ENCODE measurements around the gene SPRED2.

Gene SPRED2

GRCh38 chr2:65361623-65362022 lies 70.8 kb downstream of the SPRED2 start (continued):
- TF ChIP-seq, protein P1, sequence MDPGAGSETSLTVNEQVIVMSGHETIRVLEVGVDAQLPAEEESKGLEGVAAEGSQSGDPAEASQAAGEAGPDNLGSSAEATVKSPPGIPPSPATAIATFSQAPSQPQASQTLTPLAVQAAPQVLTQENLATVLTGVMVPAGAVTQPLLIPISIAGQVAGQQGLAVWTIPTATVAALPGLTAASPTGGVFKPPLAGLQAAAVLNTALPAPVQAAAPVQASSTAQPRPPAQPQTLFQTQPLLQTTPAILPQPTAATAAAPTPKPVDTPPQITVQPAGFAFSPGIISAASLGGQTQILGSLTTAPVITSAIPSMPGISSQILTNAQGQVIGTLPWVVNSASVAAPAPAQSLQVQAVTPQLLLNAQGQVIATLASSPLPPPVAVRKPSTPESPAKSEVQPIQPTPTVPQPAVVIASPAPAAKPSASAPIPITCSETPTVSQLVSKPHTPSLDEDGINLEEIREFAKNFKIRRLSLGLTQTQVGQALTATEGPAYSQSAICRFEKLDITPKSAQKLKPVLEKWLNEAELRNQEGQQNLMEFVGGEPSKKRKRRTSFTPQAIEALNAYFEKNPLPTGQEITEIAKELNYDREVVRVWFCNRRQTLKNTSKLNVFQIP (CRISPR knock-in tag; IDR thresholded peaks at IDR 0.05; ENCODE audit: borderline replicate concordance, low read depth): no peak
- TF ChIP-seq BACH2 (CRISPR knock-in tag; IDR thresholded peaks at IDR 0.05; ENCODE audit: borderline replicate concordance): no peak

DNA sequence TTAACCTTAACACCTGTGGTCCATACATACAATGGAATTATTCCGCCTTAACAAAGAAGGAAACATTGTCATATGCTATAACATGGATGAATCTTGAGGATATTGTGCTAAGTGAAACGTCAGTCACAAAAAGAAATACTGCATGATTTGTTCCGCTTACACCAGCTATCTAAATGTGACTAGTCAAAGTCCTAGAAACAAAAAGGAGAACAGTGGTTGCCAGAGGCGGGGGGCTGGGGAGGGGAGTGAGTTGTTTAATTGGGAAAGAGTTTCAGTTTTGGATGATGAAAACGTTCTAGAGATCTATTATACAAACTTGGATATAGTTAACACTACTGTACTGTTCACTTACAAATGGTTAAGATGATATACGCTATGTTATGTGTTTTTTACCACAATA lies 72.0 kb downstream of the SPRED2 start:
- ATAC-seq: no peak
- TF ChIP-seq ZFP30 (CRISPR knock-in tag; IDR thresholded peaks at IDR 0.05) (no peak), ZNF565 (CRISPR knock-in tag; conservative IDR thresholded peaks at IDR 0.05; ENCODE audit: low read depth) (no peak), ZC3H10 (CRISPR knock-in tag; IDR thresholded peaks at IDR 0.05) (no peak), ISL1 (CRISPR knock-in tag; IDR thresholded peaks at IDR 0.05) (no peak), CREB5 (CRISPR knock-in tag; IDR thresholded peaks at IDR 0.05; ENCODE audit: low read depth) (no peak), ZFP3 (CRISPR knock-in tag; IDR thresholded peaks at IDR 0.05) (no peak), SNAI2 (CRISPR knock-in tag; IDR thresholded peaks at IDR 0.05) (no peak), PPARA (CRISPR knock-in tag; IDR thresholded peaks at IDR 0.05; ENCODE audit: borderline replicate concordance) (no peak), CSRNP3 (CRISPR knock-in tag; IDR thresholded peaks at IDR 0.05) (no peak), RARB (CRISPR knock-in tag; IDR thresholded peaks at IDR 0.05) (no peak), BACH2 (CRISPR knock-in tag; IDR thresholded peaks at IDR 0.05; ENCODE audit: borderline replicate concordance) (no peak), CSDC2 (CRISPR knock-in tag; IDR thresholded peaks at IDR 0.05) (no peak)
- TF ChIP-seq, protein P2, sequence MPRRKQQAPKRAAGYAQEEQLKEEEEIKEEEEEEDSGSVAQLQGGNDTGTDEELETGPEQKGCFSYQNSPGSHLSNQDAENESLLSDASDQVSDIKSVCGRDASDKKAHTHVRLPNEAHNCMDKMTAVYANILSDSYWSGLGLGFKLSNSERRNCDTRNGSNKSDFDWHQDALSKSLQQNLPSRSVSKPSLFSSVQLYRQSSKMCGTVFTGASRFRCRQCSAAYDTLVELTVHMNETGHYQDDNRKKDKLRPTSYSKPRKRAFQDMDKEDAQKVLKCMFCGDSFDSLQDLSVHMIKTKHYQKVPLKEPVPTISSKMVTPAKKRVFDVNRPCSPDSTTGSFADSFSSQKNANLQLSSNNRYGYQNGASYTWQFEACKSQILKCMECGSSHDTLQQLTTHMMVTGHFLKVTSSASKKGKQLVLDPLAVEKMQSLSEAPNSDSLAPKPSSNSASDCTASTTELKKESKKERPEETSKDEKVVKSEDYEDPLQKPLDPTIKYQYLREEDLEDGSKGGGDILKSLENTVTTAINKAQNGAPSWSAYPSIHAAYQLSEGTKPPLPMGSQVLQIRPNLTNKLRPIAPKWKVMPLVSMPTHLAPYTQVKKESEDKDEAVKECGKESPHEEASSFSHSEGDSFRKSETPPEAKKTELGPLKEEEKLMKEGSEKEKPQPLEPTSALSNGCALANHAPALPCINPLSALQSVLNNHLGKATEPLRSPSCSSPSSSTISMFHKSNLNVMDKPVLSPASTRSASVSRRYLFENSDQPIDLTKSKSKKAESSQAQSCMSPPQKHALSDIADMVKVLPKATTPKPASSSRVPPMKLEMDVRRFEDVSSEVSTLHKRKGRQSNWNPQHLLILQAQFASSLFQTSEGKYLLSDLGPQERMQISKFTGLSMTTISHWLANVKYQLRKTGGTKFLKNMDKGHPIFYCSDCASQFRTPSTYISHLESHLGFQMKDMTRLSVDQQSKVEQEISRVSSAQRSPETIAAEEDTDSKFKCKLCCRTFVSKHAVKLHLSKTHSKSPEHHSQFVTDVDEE (CRISPR knock-in tag; IDR thresholded peaks at IDR 0.05): no peak

- ATAC-seq: no peak; the same call in 1 of the 3 replicates
- TF ChIP-seq, protein P2 (CRISPR knock-in tag; IDR thresholded peaks at IDR 0.05): no peak
- TF ChIP-seq GLIS3 (CRISPR knock-in tag; IDR thresholded peaks at IDR 0.05): no peak
- TF ChIP-seq ISL1 (CRISPR knock-in tag; IDR thresholded peaks at IDR 0.05): no peak
- no peak for TF ChIP-seq ZNF565 (CRISPR knock-in tag; conservative IDR thresholded peaks at IDR 0.05; ENCODE audit: low read depth)
- no peak for TF ChIP-seq PPARA (CRISPR knock-in tag; IDR thresholded peaks at IDR 0.05; ENCODE audit: borderline replicate concordance)
- TF ChIP-seq BACH2 (CRISPR knock-in tag; IDR thresholded peaks at IDR 0.05; ENCODE audit: borderline replicate concordance): no peak
- TF ChIP-seq, protein P3, sequence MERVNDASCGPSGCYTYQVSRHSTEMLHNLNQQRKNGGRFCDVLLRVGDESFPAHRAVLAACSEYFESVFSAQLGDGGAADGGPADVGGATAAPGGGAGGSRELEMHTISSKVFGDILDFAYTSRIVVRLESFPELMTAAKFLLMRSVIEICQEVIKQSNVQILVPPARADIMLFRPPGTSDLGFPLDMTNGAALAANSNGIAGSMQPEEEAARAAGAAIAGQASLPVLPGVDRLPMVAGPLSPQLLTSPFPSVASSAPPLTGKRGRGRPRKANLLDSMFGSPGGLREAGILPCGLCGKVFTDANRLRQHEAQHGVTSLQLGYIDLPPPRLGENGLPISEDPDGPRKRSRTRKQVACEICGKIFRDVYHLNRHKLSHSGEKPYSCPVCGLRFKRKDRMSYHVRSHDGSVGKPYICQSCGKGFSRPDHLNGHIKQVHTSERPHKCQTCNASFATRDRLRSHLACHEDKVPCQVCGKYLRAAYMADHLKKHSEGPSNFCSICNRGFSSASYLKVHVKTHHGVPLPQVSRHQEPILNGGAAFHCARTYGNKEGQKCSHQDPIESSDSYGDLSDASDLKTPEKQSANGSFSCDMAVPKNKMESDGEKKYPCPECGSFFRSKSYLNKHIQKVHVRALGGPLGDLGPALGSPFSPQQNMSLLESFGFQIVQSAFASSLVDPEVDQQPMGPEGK (CRISPR knock-in tag; IDR thresholded peaks at IDR 0.05; ENCODE audit: borderline replicate concordance): no peak
- TF ChIP-seq, protein P1 (CRISPR knock-in tag; IDR thresholded peaks at IDR 0.05; ENCODE audit: borderline replicate concordance, low read depth): no peak
- TF ChIP-seq CSDC2 (CRISPR knock-in tag; IDR thresholded peaks at IDR 0.05): no peak
- TF ChIP-seq CREB5 (CRISPR knock-in tag; IDR thresholded peaks at IDR 0.05; ENCODE audit: low read depth): no peak
- TF ChIP-seq RARB (CRISPR knock-in tag; IDR thresholded peaks at IDR 0.05): no peak
- no peak for TF ChIP-seq ESRRG (CRISPR knock-in tag; IDR thresholded peaks at IDR 0.05)
- TF ChIP-seq ZNF70 (CRISPR knock-in tag; IDR thresholded peaks at IDR 0.05): no peak
- no peak for TF ChIP-seq TOX (CRISPR knock-in tag; IDR thresholded peaks at IDR 0.05; ENCODE audit: borderline replicate concordance)
- no peak for TF ChIP-seq ARNTL (CRISPR knock-in tag; IDR thresholded peaks at IDR 0.05; ENCODE audit: borderline replicate concordance, low read depth)
Measured at GRCh38 chr2:65358678-65359400, 73.6 kb downstream of the SPRED2 start.

Measured in SK-N-SH treated with all-trans-retinoic acid at 6 μM for 48 hours (cell line).